Neural crest cell (in vitro differentiated cells): Measurements from ENCODE around the gene RBMS3. TPM values are rescaled to one million over a fixed set of nuclear protein-coding genes. Genes with fewer than 3 reads are reported as not detected.

Experiments
- DNase-seq: peaks from one replicate; pipeline ENCODE4 v3.0.0; 2021; ENCODE audit warnings: low read depth, mixed read lengths, low spot score
- H3K27ac Mint-ChIP-seq: one replicate; pipeline ENCODE4 v1.8.0; 2021; ENCODE audit warnings: mild to moderate bottlenecking, mixed read lengths; ENCODE audit not compliant: unreplicated experiment
- H3K27me3 Mint-ChIP-seq: 2 replicates; pipeline ENCODE4 v1.8.0; 2021; ENCODE audit warnings: low read depth, mild to moderate bottlenecking, mixed read lengths
- H3K36me3 Mint-ChIP-seq: 2 replicates; pipeline ENCODE4 v1.8.0; 2021; ENCODE audit warnings: low read depth, mild to moderate bottlenecking, mixed read lengths
- H3K4me1 Mint-ChIP-seq: 2 replicates; pipeline ENCODE4 v1.8.0; 2021; ENCODE audit warnings: mixed read lengths
- H3K4me3 Mint-ChIP-seq: one replicate; pipeline ENCODE4 v1.8.0; 2021; ENCODE audit warnings: mild to moderate bottlenecking, mixed read lengths
- H3K9me3 Mint-ChIP-seq: 2 replicates; pipeline ENCODE4 v1.8.0; 2021; ENCODE audit warnings: mixed read lengths
- total RNA-seq: library from RNA; stranded (reverse); gene quantifications from 2 replicates; pipeline ENCODE4 v1.2.1, GENCODE V29; 2021
- TF ChIP-seq, protein P1 (sequence below): fragments of 200-600 bp; sonication (generic); conservative IDR thresholded peaks from 2 replicates; pipeline ENCODE4 v1.5.0; 2021; ENCODE audit warnings: antibody characterized with exemption, mild to moderate bottlenecking

The RBMS3 gene
- total RNA-seq, 1 donor from 2014 or later: 35.4 TPM

DNA sequence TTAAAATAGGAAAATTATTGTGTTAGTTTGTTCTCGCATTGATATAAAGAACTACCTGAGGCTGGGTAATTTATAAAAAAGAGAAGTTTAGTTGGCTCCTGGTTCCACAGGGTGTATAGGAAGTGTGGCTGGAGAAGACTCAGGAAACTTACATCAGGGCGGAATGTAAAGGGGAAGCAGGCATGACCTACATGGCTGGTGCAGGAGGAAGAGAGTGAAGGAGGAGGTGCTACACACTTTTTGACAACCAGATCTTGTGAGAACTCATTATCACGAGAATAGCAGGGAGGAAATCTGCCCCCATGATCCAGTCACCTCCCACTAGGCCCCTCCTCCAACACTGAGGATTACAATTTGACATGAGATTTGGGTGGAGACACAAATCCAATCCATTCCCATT lies 490.7 kb downstream of the RBMS3 start:
- TF ChIP-seq, protein P1, sequence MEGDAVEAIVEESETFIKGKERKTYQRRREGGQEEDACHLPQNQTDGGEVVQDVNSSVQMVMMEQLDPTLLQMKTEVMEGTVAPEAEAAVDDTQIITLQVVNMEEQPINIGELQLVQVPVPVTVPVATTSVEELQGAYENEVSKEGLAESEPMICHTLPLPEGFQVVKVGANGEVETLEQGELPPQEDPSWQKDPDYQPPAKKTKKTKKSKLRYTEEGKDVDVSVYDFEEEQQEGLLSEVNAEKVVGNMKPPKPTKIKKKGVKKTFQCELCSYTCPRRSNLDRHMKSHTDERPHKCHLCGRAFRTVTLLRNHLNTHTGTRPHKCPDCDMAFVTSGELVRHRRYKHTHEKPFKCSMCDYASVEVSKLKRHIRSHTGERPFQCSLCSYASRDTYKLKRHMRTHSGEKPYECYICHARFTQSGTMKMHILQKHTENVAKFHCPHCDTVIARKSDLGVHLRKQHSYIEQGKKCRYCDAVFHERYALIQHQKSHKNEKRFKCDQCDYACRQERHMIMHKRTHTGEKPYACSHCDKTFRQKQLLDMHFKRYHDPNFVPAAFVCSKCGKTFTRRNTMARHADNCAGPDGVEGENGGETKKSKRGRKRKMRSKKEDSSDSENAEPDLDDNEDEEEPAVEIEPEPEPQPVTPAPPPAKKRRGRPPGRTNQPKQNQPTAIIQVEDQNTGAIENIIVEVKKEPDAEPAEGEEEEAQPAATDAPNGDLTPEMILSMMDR: no peak
- Mint-ChIP-seq H3K27ac (no peak overlapping the region), H3K27me3 (no peaks in the 10 kb centered on the region), H3K36me3 (peaks cover 3% of the 10 kb centered on the region), H3K9me3 (peaks cover under 1% of the 10 kb centered on the region), H3K4me3 (no peak overlapping the region), H3K4me1 (no peaks in the 10 kb centered on the region)
- DNase-seq: no peak

DNA sequence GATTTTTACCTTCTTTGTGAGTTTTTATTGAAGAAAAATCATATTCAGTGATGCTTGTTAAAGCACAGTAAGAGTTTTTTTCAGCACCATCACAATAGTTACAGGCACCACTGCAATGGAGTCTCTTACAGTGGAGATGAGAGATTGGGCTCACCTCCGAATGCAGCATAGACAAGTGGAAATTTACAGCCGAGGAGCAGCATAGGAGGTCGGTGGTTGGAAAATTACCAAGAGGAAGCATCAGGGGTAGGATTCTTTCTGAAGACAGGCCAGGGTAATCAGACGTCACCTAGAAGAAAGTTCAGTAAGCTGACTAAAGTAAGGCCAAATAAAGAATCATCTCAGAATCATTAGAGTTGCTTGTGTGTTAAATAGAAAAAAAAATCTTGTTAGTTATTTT lies 491.6 kb downstream of the RBMS3 start:
- no peak for DNase-seq
- H3K27me3 Mint-ChIP-seq: no peaks in the 10 kb centered on the region
- no peaks in the 10 kb centered on the region for H3K9me3 Mint-ChIP-seq
- peaks cover 3% of the 10 kb centered on the region for H3K36me3 Mint-ChIP-seq
- H3K4me1 Mint-ChIP-seq: no peaks in the 10 kb centered on the region
- TF ChIP-seq, protein P1: no peak
- no peak overlapping the region for H3K27ac Mint-ChIP-seq
- H3K4me3 Mint-ChIP-seq: no peak overlapping the region

DNA sequence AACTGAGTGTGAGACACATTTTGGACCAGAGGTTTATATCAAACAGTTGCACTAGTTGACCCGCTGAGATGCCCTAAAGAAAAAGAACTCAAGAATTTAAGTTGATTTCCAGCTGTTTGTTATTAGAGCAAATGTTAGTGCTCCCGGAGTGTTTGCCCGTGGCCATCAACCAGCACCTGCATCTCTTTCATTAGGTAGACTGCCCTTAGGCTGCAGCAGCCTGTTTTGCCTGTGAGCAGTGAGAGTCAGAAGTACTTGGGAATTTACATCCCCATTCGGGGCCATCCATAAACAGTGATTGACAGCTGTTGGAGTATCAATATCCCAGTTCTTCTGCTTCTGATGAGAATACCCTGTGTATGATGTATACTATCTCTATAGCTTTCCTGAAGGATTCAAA lies 492.6 kb downstream of the RBMS3 start:
- Mint-ChIP-seq H3K9me3 (no peaks in the 10 kb centered on the region), H3K27ac (no peak overlapping the region), H3K4me3 (no peak overlapping the region), H3K4me1 (peaks cover 5% of the 10 kb centered on the region), H3K27me3 (no peaks in the 10 kb centered on the region), H3K36me3 (peaks cover 3% of the 10 kb centered on the region)
- TF ChIP-seq, protein P1: no peak
- DNase-seq: no peak

DNA sequence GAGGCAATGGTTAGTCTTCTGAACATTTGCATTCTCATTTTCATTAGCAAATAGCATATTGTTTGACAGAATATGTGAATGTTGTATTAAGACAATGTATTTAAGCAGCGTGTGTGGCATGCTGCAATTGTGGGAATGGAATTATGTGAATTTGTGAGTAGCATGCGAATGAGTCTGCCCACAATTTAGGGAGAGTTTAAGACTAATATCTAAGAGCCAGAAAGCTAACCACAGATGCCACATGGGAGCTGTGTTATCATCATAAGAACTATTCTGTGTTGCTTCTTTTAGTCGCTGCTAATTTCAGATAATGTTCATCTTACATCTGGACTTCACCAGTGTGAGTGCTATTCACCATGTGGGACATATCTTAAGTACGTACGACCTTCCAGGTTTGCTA lies 494.5 kb downstream of the RBMS3 start:
- Mint-ChIP-seq H3K27me3 (no peaks in the 10 kb centered on the region), H3K36me3 (no peaks in the 10 kb centered on the region), H3K27ac (no peak overlapping the region), H3K4me1 (peaks cover 5% of the 10 kb centered on the region), H3K9me3 (no peaks in the 10 kb centered on the region), H3K4me3 (no peak overlapping the region)
- TF ChIP-seq, protein P1: no peak
- DNase-seq: no peak

DNA sequence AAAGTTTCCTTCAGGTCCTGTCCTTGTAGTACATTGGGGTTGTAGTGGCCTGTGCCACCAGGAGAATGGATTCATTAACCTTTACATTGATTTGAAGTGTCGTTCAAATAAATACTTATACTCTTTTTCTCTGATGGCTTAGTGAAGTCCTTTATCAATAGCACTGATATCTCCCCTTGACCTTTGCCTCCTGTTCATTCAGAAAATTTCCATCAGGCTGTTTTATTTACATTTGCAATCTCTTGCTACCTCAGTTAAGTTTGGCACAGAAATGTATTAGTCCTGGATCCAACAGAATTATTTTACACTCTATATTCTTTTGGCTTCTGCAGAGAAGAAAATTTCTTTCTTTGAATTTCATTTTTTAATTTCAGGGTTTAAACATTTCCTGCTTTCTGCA lies 497.0 kb downstream of the RBMS3 start:
- Mint-ChIP-seq H3K27ac (no peak overlapping the region), H3K4me1 (peaks cover 5% of the 10 kb centered on the region), H3K4me3 (no peak overlapping the region), H3K27me3 (no peaks in the 10 kb centered on the region), H3K36me3 (peaks cover 10% of the 10 kb centered on the region), H3K9me3 (peaks cover 9% of the 10 kb centered on the region)
- TF ChIP-seq, protein P1: no peak
- no peak for DNase-seq

DNA sequence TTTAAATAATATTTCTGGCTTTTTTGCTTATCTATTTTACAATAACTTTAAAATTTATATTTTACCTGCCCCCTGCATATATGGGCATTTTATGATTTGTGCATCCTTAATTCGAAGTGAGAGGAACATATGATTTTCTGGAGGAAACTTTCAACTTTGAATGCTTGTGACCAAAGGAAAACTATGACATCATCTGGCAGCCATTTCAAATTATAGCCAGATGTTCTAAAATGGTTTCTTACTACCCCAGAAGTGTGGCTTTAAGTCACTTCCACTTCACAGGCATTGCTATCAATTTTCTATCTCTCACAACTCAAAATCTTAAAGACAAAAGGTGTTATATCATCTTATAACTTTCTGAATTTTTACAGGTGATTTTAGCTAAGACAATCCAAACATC lies 508.8 kb downstream of the RBMS3 start:
- Mint-ChIP-seq H3K4me1 (peaks cover 4% of the 10 kb centered on the region), H3K36me3 (peaks cover 17% of the 10 kb centered on the region), H3K27ac (no peak overlapping the region), H3K4me3 (no peak overlapping the region), H3K9me3 (peaks cover 23% of the 10 kb centered on the region), H3K27me3 (no peaks in the 10 kb centered on the region)
- DNase-seq: no peak
- TF ChIP-seq, protein P1: no peak
